H1 (cell line): ENCODE measurements around the gene BCL2L11. TPM values are rescaled to one million over a fixed set of nuclear protein-coding genes. Genes with fewer than 3 reads are reported as not detected.
A peak's percentile ranks its signal among the peaks of the same experiment; 100 is the strongest.

ENCODE experiments used
- CTCF ChIA-PET: fragments of 300-600 bp; sonication (Branson Sonifier 250); formaldehyde crosslinking; loops from one replicate; lab custom pipeline; 2021; ENCODE audit not compliant: partially characterized antibody; lab: Charles Lee
- POLR2A ChIA-PET: fragments of 300-600 bp; sonication (Branson Sonifier 250); formaldehyde crosslinking; loops from one replicate; lab custom pipeline; 2021; ENCODE audit warnings: inconsistent platforms; ENCODE audit not compliant: partially characterized antibody; lab: Charles Lee
- DNase-seq, 2 experiments: peaks; one replicate each; pipeline versions ENCODE4 v3.0.0 to v3.0.0-alpha.2; 2010 to 2022; ENCODE audit warnings: low spot score in 2 of 2, low read depth in 1 of 2, mixed read lengths in 1 of 2
- FAIRE-seq: peaks from 2 replicates; lab custom pipeline; 2011; peaks lifted over from hg19 to GRCh38; lab: Jason Lieb, UNC
- H2AFZ ChIP-seq: 2 replicates; pipeline ENCODE4 v1.8.1; 2012; ENCODE audit warnings: low read length, inconsistent platforms
- H2AK5ac ChIP-seq: 2 replicates; pipeline ENCODE4 v1.6.1; 2013; ENCODE audit warnings: low read depth, low read length
- H2BK120ac ChIP-seq: replicated peaks from 2 replicates; pipeline ENCODE3; 2013; ENCODE audit warnings: low read depth, low read length, inconsistent platforms
- H2BK12ac ChIP-seq: 2 replicates; pipeline ENCODE4 v1.6.1; 2013; ENCODE audit warnings: low read depth, low read length
- H2BK15ac ChIP-seq: 2 replicates; pipeline ENCODE4 v1.6.1; 2013; ENCODE audit warnings: low read length
- H2BK20ac ChIP-seq: 2 replicates; pipeline ENCODE4 v1.6.1; 2013; ENCODE audit warnings: low read length
- H2BK5ac ChIP-seq: 2 replicates; pipeline ENCODE4 v1.6.1; 2013; ENCODE audit warnings: low read depth, low read length
- H3K14ac ChIP-seq: 2 replicates; pipeline ENCODE4 v1.6.1; 2013; ENCODE audit warnings: inconsistent platforms; ENCODE audit not compliant: insufficient read length
- H3K18ac ChIP-seq: 2 replicates; pipeline ENCODE4 v1.6.1; 2013; ENCODE audit warnings: low read length; ENCODE audit errors: extremely low read depth
- H3K23ac ChIP-seq: 2 replicates; pipeline ENCODE4 v1.6.1; 2013; ENCODE audit warnings: inconsistent platforms; ENCODE audit not compliant: insufficient read length
- H3K23me2 ChIP-seq: 2 replicates; pipeline ENCODE4 v1.6.1; 2013; ENCODE audit warnings: low read depth, low read length
- H3K27ac ChIP-seq: 2 replicates; pipeline ENCODE4 v1.6.1; 2011; ENCODE audit warnings: low read depth, low read length, inconsistent platforms
- H3K27me3 ChIP-seq, 4 experiments: replicated peaks in 1 of 4; 1 replicate in 1 of 4; 2 replicates in 3 of 4; pipeline versions ENCODE4 v1.6.1 to v1.8.1; 2011 to 2013; ENCODE audit warnings: low read length in 3 of 4, mild to moderate bottlenecking in 3 of 4, inconsistent platforms in 2 of 4, mixed read lengths in 2 of 4, moderate library complexity in 1 of 4; ENCODE audit not compliant: control insufficient read depth in 3 of 4, insufficient read depth in 3 of 4; ENCODE audit errors: extremely low read depth in 1 of 4
- H3K36me3 ChIP-seq, 4 experiments: 2 replicates each; pipeline versions ENCODE4 v1.6.1 to v1.8.1; 2011 to 2013; ENCODE audit warnings: mild to moderate bottlenecking in 4 of 4, low read length in 3 of 4, moderate library complexity in 2 of 4, control low read depth in 1 of 4, inconsistent platforms in 1 of 4; ENCODE audit not compliant: insufficient read depth in 4 of 4, control insufficient read depth in 2 of 4
- H3K4ac ChIP-seq: replicated peaks from 2 replicates; pipeline ENCODE3; 2013; ENCODE audit warnings: low read length, low read depth, mixed read lengths, inconsistent platforms; ENCODE audit not compliant: insufficient read length
- H3K4me1 ChIP-seq, 4 experiments: replicated peaks in 1 of 4; 1 replicate in 1 of 4; 2 replicates in 3 of 4; pipeline versions ENCODE4 v1.6.1 to v1.8.1; 2011 to 2013; ENCODE audit warnings: low read length in 3 of 4, inconsistent platforms in 2 of 4, mixed read lengths in 1 of 4; ENCODE audit not compliant: insufficient read depth in 4 of 4, control insufficient read depth in 3 of 4
- H3K4me2 ChIP-seq, 2 experiments: 2 replicates each; pipeline versions ENCODE4 v1.6.1 to v1.8.1; 2011 to 2013; ENCODE audit warnings: low read depth in 2 of 2, low read length in 2 of 2, control low read depth in 1 of 2, inconsistent platforms in 1 of 2, mild to moderate bottlenecking in 1 of 2; ENCODE audit not compliant: insufficient read depth in 1 of 2
- H3K4me3 ChIP-seq, 4 experiments: fragments of 200-600, 300-600 bp in 1 of 4; sonication (generic), shearing (Covaris generic), sonication (Bioruptor Twin) in 1 of 4; 2 replicates each; pipeline versions ENCODE4 v1.5.1 to v1.8.1; 2011 to 2016; ENCODE audit warnings: low read length in 4 of 4, low read depth in 3 of 4, control low read depth in 2 of 4, inconsistent platforms in 2 of 4, mild to moderate bottlenecking in 2 of 4, mixed read lengths in 1 of 4, moderate library complexity in 1 of 4; ENCODE audit not compliant: insufficient read depth in 2 of 4; ENCODE audit errors: extremely low read depth in 1 of 4
- H3K56ac ChIP-seq: replicated peaks from 2 replicates; pipeline ENCODE3; 2013; ENCODE audit warnings: low read depth, mild to moderate bottlenecking, mixed read lengths, low read length, inconsistent platforms; ENCODE audit not compliant: insufficient read length
- H3K79me1 ChIP-seq: 2 replicates; pipeline ENCODE4 v1.6.1; 2013; ENCODE audit warnings: low read depth, low read length, control low read depth
- H3K79me2 ChIP-seq, 2 experiments: 2 replicates each; pipeline versions ENCODE4 v1.6.1 to v1.8.1; 2012 to 2013; ENCODE audit warnings: low read length in 2 of 2, mild to moderate bottlenecking in 2 of 2, inconsistent platforms in 1 of 2; ENCODE audit not compliant: insufficient read depth in 2 of 2, control insufficient read depth in 1 of 2
- H3K9ac ChIP-seq, 4 experiments: replicated peaks in 1 of 4; 1 replicate in 1 of 4; 2 replicates in 3 of 4; pipeline versions ENCODE4 v1.6.1 to v1.8.1; 2011 to 2013; ENCODE audit warnings: low read depth in 3 of 4, low read length in 3 of 4, control low read depth in 2 of 4, mild to moderate bottlenecking in 2 of 4, moderate library complexity in 2 of 4, inconsistent platforms in 1 of 4; ENCODE audit errors: extremely low read depth in 1 of 4
- H3K9me3 ChIP-seq, 2 experiments: 2 replicates each; pipeline versions ENCODE4 v1.6.1 to v1.8.1; 2012 to 2013; ENCODE audit warnings: mild to moderate bottlenecking in 2 of 2, moderate library complexity in 2 of 2, control low read depth in 1 of 2, inconsistent platforms in 1 of 2, low read depth in 1 of 2, low read length in 1 of 2, mixed read lengths in 1 of 2; ENCODE audit not compliant: insufficient read depth in 2 of 2
- H4K20me1 ChIP-seq, 2 experiments: replicated peaks in 1 of 2; 2 replicates each; pipeline versions ENCODE3 to v1.8.1; 2011 to 2013; ENCODE audit warnings: inconsistent platforms in 2 of 2, low read length in 2 of 2, mild to moderate bottlenecking in 1 of 2; ENCODE audit not compliant: insufficient read depth in 2 of 2, control insufficient read depth in 1 of 2
- H4K5ac ChIP-seq: 2 replicates; pipeline ENCODE4 v1.6.1; 2013; ENCODE audit warnings: low read length, low read depth, mixed read lengths, inconsistent platforms; ENCODE audit not compliant: insufficient read length
- H4K8ac ChIP-seq: 2 replicates; pipeline ENCODE4 v1.8.0; 2013; ENCODE audit warnings: mild to moderate bottlenecking, moderate library complexity, low read length, inconsistent platforms; ENCODE audit not compliant: insufficient read depth; ENCODE audit errors: extremely low read depth
- H4K91ac ChIP-seq: replicated peaks from 2 replicates; pipeline ENCODE3; 2013; ENCODE audit warnings: low read length, mixed read lengths, inconsistent platforms; ENCODE audit not compliant: insufficient read length
- CEBPB ChIP-seq: IDR thresholded peaks from 2 replicates; pipeline ENCODE4 v1.6.1; 2012; ENCODE audit warnings: low read depth, low read length
- CTCF ChIP-seq, 3 experiments: IDR thresholded peaks; 1 replicate in 2 of 3; 2 replicates in 1 of 3; pipeline versions ENCODE4 v1.5.1 to v1.6.1; 2011; ENCODE audit warnings: low read length in 3 of 3, mild to moderate bottlenecking in 3 of 3, inconsistent platforms in 2 of 3, low read depth in 1 of 3, moderate library complexity in 1 of 3; ENCODE audit not compliant: insufficient read depth in 1 of 3; ENCODE audit errors: control extremely low read depth in 1 of 3
- GTF2F1 ChIP-seq: IDR thresholded peaks from 2 replicates; pipeline ENCODE4 v1.6.1; 2012; ENCODE audit warnings: low read depth, low read length, improper control_type of control experiment, borderline replicate concordance
- KDM4A ChIP-seq: IDR thresholded peaks from one replicate; pipeline ENCODE4 v1.7.1; 2012; ENCODE audit warnings: low read depth, mild to moderate bottlenecking, moderate library complexity, low read length, inconsistent platforms; ENCODE audit not compliant: severe bottlenecking
- RAD21 ChIP-seq, 2 experiments: IDR thresholded peaks in 1 of 2; conservative IDR thresholded peaks in 1 of 2; 2 replicates each; pipeline ENCODE4 v1.6.1; 2011; ENCODE audit warnings: low read depth in 2 of 2, low read length in 2 of 2, improper control_type of control experiment in 1 of 2, inconsistent platforms in 1 of 2, mild to moderate bottlenecking in 1 of 2, moderate library complexity in 1 of 2
- USF2 ChIP-seq: IDR thresholded peaks from 2 replicates; pipeline ENCODE4 v1.6.1; 2011; ENCODE audit warnings: low read length, improper control_type of control experiment
- WGBS, 2 experiments: shearing (Covaris generic) in 1 of 2; methylation state at CpG; one replicate each; pipeline versions ENCODE4 v1.1.6 to v1.1.7; 2013 to 2015; ENCODE audit warnings: low lambda C conversion rate in 2 of 2, mixed read lengths in 2 of 2, inconsistent platforms in 1 of 2, low coverage in 1 of 2, missing lambda C conversion rate in 1 of 2; ENCODE audit not compliant: insufficient replicate concordance in 2 of 2, insufficient coverage in 1 of 2, insufficient read length in 1 of 2; ENCODE audit errors: extremely low coverage in 1 of 2, missing lambda C conversion rate in 1 of 2; 5-methylcytosine and 5-hydroxymethylcytosine counted together
- polyA plus RNA-seq, 7 experiments: library from polyadenylated mRNA; depleted of rRNA in 3 of 7; stranded (reverse) in 5 of 7; unstranded in 2 of 7; fragments of >200 nt in 5 of 7; fragments of 200-250 nt in 2 of 7; gene quantifications; 1 replicate in 5 of 7; 2 replicates in 1 of 7; 4 replicates in 1 of 7; pipeline versions ENCODE4 v1.2.1 to v1.2.3, GENCODE V29; 2011 to 2013; ENCODE audit warnings: missing spikeins in 2 of 7, mixed read lengths in 2 of 7
- total RNA-seq: library from RNA; stranded (reverse); fragmentation: NEBNext Ultra II Directional; extraction: Animal tissue kit (Norgen Biotek cat#: 25700); gene quantifications from 2 replicates; pipeline ENCODE4 v1.2.1, GENCODE V29; 2021

BCL2L11 gene
- total and polyA plus RNA-seq, 2 of the 8 experiments (the other 6 are each of a cell fraction or from before 2014, with no cell fraction given), result 7.5 to 22.9 TPM

- Histone ChIP-seq H3K79me2 (no peaks in the 10 kb centered on the region), H2AFZ (no peak overlapping the region), H3K27me3 (no peaks in the 10 kb centered on the region; a peak in 1 of 7 replicates), H3K4me3 (no peak overlapping the region), H3K36me3 (no peaks in the 10 kb centered on the region), H3K4me2 (no peak overlapping the region), H4K5ac (no peak overlapping the region), H3K56ac (no peak overlapping the region), H4K20me1 (no peaks in the 10 kb centered on the region), H3K4me1 (no peaks in the 10 kb centered on the region; a peak in 1 of 7 replicates), H2BK5ac (no peak overlapping the region), H3K9me3 (no peaks in the 10 kb centered on the region), H3K14ac (no peak overlapping the region), H2BK12ac (no peak overlapping the region), H3K27ac (no peak overlapping the region), H3K18ac (no peak overlapping the region), H3K23me2 (no peaks in the 10 kb centered on the region), H3K79me1 (no peaks in the 10 kb centered on the region), H4K8ac (no peak overlapping the region), H4K91ac (no peak overlapping the region), H2BK20ac (no peak overlapping the region), H3K4ac (no peak overlapping the region), H2AK5ac (no peak overlapping the region), H3K23ac (no peak overlapping the region), H2BK15ac (no peak overlapping the region), H3K9ac (no peak overlapping the region), H2BK120ac (no peak overlapping the region)
- CTCF ChIA-PET, result interaction anchor here (1.0 to 2.7 kb wide), 10 partner anchors 9 to 138 kb away, joined by 3 to 18 read pairs (median 4); no protein-coding TSS in a partner anchor
- 83% methylated on average over 8 of the region's 8 CpGs; no CpG with 5 or more reads in 1 of the 2 experiments for WGBS, 2 experiments
- POLR2A ChIA-PET, result interaction anchor here (1.2 kb wide), 1 partner anchor 10 kb away, joined by 4 read pairs; no protein-coding TSS in a partner anchor
- peak in 1 of 2 experiments; percentile 42 for DNase-seq
- FAIRE-seq, result no peak
- no peak for TF ChIP-seq USF2
- peak; percentile 29 to 40; a peak in 3 of 4 replicates for TF ChIP-seq RAD21 (IDR thresholded peaks at IDR 0.05 in 1 of 2, conservative IDR thresholded peaks at IDR 0.05 in 1 of 2; ENCODE audit: low read depth in 2 of 2, low read length in 2 of 2)
- TF ChIP-seq GTF2F1, result no peak
- TF ChIP-seq CEBPB, result no peak
- no peak for TF ChIP-seq KDM4A
- peak in 1 of 3 experiments; percentile 34; a peak in 1 of 4 replicates for TF ChIP-seq CTCF (IDR thresholded peaks at IDR 0.05; ENCODE audit: control extremely low read depth in 1 of 3, insufficient read depth in 1 of 3, low read depth in 1 of 3, low read length in 3 of 3)
Observed at GRCh38 chr2:111194835-111195621, 74.3 kb downstream of the BCL2L11 start.
